DMS79 treated with DMSO at 0.1 percent for 48 hours (cell line): Measurements from ENCODE around the gene CALML3.
A peak's percentile ranks its signal among the peaks of the same experiment; 100 is the strongest.

Experiments used
- DNase-seq: peaks from one replicate; lab custom pipeline; 2025; lab: John Stamatoyannopoulos, UW

Gene CALML3

GRCh38 chr10:5570007-5570655 is 45.4 kb downstream of the CALML3 start:
- no peak for DNase-seq

- no peak for DNase-seq
These were observed 46.4 kb downstream of the CALML3 start for GRCh38 chr10:5570979-5571810.

GRCh38 chr10:5571826-5572225 is 47.1 kb downstream of the CALML3 start:
- no peak for DNase-seq

- no peak for DNase-seq
These were observed 48.7 kb downstream of the CALML3 start for GRCh38 chr10:5573319-5573950.

- peak; percentile 24 for DNase-seq
These were observed 49.3 kb downstream of the CALML3 start for GRCh38 chr10:5573968-5574641.

- DNase-seq, result no peak
These were observed 49.9 kb downstream of the CALML3 start for GRCh38 chr10:5574642-5575131.

- DNase-seq, result no peak
These were observed 50.4 kb downstream of the CALML3 start for GRCh38 chr10:5575144-5575481.

GRCh38 chr10:5575482-5576153 is 50.9 kb downstream of the CALML3 start:
- peak; percentile 45 for DNase-seq

- no peak for DNase-seq
These were observed 51.5 kb downstream of the CALML3 start for GRCh38 chr10:5576154-5576748.
